HepG2 (cell line): ENCODE measurements around the gene OVCH1. TPM values are rescaled to one million over a fixed set of nuclear protein-coding genes. Genes with fewer than 3 reads are reported as not detected.

Experiments
- BATF2 ChIP-seq: sonication (generic); formaldehyde crosslinking; IDR thresholded peaks from 2 replicates; pipeline ENCODE4 v1.8.0; 2022; ENCODE audit warnings: mild to moderate bottlenecking, missing genetic modification reagents, moderate library complexity
- NAIF1 ChIP-seq: sonication (generic); formaldehyde crosslinking; IDR thresholded peaks from 2 replicates; pipeline ENCODE4 v1.5.0; 2020; ENCODE audit warnings: mild to moderate bottlenecking, missing genetic modification reagents, borderline replicate concordance
- NPAS2 ChIP-seq: sonication (generic); formaldehyde crosslinking; IDR thresholded peaks from 2 replicates; pipeline ENCODE4 v1.8.0; 2022; ENCODE audit warnings: mild to moderate bottlenecking, missing genetic modification reagents, borderline replicate concordance
- SMC3 ChIP-seq: IDR thresholded peaks from 2 replicates; pipeline ENCODE4 v1.6.1; 2011; ENCODE audit warnings: low read length, improper control_type of control experiment
- TAF1 ChIP-seq: sonication (generic); formaldehyde crosslinking; IDR thresholded peaks from 2 replicates; pipeline ENCODE4 v1.4.0; 2020; ENCODE audit warnings: missing genetic modification reagents
- ZBTB25 ChIP-seq: IDR thresholded peaks from 2 replicates; pipeline ENCODE4 v1.6.1; 2018; ENCODE audit warnings: missing genetic modification reagents
- ZNF337 ChIP-seq: sonication (generic); formaldehyde crosslinking; IDR thresholded peaks from 2 replicates; pipeline ENCODE4 v1.5.1; 2020; ENCODE audit warnings: missing genetic modification reagents, low read depth, mild to moderate bottlenecking, borderline replicate concordance
- ZNF383 ChIP-seq: sonication (generic); formaldehyde crosslinking; IDR thresholded peaks from 2 replicates; pipeline ENCODE4 v1.4.0; 2020; ENCODE audit warnings: missing genetic modification reagents, mild to moderate bottlenecking, borderline replicate concordance
- ZNF749 ChIP-seq: sonication (generic); formaldehyde crosslinking; IDR thresholded peaks from 2 replicates; pipeline ENCODE4 v1.8.0; 2022; ENCODE audit warnings: mild to moderate bottlenecking, missing genetic modification reagents, moderate library complexity, borderline replicate concordance
- polyA plus RNA-seq, 8 experiments: library from polyadenylated mRNA; depleted of rRNA in 3 of 8; stranded (reverse) in 7 of 8; unstranded in 1 of 8; fragments of >200 nt; fragmentation: Illumina TruSeq in 4 of 8; extraction: Trizol in 4 of 8; gene quantifications; 2 replicates each; pipeline versions ENCODE4 v1.2.1 to v1.2.3, GENCODE V29; 2011 to 2016; ENCODE audit warnings: low read depth in 4 of 8, missing spikeins in 1 of 8, mixed read lengths in 1 of 8; ENCODE audit not compliant: insufficient read depth in 1 of 8
- total RNA-seq, 5 experiments: library from RNA; depleted of rRNA; stranded (reverse); fragments of >200 nt; fragmentation: Illumina TruSeq; extraction: Trizol; gene quantifications; 2 replicates each; pipeline ENCODE4 v1.2.3, GENCODE V29; 2016; ENCODE audit warnings: low read depth in 1 of 5
- TF ChIP-seq, protein P1 (sequence below): sonication (generic); formaldehyde crosslinking; IDR thresholded peaks from 2 replicates; pipeline ENCODE4 v1.4.0; 2020; ENCODE audit warnings: mild to moderate bottlenecking, missing genetic modification reagents
- TF ChIP-seq, protein P2 (sequence below): sonication (generic); formaldehyde crosslinking; IDR thresholded peaks from 2 replicates; pipeline ENCODE4 v1.8.0; 2022; ENCODE audit warnings: missing genetic modification reagents, low read depth, mild to moderate bottlenecking, borderline replicate concordance
- TF ChIP-seq, protein P3 (sequence below): IDR thresholded peaks from 2 replicates; pipeline ENCODE4 v1.6.1; 2016; ENCODE audit warnings: control low read depth
- TF ChIP-seq, protein P4 (sequence below): sonication (generic); formaldehyde crosslinking; IDR thresholded peaks from 2 replicates; pipeline ENCODE4 v1.4.0; 2020; ENCODE audit warnings: missing genetic modification reagents, borderline replicate concordance

The OVCH1 gene
- total and polyA plus RNA-seq, 2 of the 13 experiments (the other 11 are each of a cell fraction or from before 2014, with no cell fraction given): not detected

DNA sequence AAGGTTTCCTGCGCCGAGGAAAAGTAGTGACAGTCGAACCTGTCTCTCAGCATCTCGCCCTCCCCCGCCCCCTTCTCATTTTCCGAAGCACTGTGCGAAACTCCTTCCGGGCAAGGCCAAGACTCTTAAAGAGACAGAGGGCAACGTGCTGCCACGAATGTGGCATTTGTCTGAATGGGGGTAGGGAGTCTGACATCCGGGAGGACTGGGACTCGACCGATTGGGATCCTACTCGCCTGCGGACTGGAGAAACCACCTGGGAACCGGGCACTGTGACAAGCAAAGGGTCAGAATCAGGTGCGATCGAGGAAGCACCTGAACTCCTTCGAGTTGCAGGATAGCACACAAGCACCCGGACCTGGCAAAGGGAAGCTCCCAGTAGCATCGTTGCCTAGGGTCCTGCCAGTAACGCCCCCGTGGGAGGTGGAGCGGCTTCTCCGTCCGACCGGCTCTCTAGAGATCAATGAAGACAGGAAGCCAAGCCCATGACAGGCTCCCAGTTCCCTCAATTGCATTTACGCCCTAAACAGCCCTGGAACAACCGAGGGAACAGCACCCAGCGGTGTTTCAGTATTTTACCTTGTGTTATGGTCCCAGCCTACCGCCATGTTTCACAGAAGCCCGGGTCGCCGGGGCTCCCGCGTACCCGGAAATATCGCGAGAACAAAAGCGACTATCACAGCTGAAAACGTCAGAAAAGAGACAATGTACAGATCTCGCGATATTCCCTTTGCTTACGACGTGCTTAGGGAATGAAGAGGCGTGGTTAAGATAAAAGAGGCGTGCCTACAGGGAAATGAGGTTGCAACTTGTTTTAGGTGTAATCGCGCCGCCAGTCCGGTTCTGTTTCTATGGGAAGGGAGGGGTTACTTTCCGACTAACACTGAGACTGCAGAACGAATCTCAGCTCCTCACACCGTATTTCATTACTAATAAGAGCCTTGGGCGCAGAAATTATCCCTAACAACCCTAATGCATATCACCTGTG is 116.7 kb downstream of the OVCH1 start, which contains the start of gene ERGIC2 (continued):
- TF ChIP-seq, protein P1, sequence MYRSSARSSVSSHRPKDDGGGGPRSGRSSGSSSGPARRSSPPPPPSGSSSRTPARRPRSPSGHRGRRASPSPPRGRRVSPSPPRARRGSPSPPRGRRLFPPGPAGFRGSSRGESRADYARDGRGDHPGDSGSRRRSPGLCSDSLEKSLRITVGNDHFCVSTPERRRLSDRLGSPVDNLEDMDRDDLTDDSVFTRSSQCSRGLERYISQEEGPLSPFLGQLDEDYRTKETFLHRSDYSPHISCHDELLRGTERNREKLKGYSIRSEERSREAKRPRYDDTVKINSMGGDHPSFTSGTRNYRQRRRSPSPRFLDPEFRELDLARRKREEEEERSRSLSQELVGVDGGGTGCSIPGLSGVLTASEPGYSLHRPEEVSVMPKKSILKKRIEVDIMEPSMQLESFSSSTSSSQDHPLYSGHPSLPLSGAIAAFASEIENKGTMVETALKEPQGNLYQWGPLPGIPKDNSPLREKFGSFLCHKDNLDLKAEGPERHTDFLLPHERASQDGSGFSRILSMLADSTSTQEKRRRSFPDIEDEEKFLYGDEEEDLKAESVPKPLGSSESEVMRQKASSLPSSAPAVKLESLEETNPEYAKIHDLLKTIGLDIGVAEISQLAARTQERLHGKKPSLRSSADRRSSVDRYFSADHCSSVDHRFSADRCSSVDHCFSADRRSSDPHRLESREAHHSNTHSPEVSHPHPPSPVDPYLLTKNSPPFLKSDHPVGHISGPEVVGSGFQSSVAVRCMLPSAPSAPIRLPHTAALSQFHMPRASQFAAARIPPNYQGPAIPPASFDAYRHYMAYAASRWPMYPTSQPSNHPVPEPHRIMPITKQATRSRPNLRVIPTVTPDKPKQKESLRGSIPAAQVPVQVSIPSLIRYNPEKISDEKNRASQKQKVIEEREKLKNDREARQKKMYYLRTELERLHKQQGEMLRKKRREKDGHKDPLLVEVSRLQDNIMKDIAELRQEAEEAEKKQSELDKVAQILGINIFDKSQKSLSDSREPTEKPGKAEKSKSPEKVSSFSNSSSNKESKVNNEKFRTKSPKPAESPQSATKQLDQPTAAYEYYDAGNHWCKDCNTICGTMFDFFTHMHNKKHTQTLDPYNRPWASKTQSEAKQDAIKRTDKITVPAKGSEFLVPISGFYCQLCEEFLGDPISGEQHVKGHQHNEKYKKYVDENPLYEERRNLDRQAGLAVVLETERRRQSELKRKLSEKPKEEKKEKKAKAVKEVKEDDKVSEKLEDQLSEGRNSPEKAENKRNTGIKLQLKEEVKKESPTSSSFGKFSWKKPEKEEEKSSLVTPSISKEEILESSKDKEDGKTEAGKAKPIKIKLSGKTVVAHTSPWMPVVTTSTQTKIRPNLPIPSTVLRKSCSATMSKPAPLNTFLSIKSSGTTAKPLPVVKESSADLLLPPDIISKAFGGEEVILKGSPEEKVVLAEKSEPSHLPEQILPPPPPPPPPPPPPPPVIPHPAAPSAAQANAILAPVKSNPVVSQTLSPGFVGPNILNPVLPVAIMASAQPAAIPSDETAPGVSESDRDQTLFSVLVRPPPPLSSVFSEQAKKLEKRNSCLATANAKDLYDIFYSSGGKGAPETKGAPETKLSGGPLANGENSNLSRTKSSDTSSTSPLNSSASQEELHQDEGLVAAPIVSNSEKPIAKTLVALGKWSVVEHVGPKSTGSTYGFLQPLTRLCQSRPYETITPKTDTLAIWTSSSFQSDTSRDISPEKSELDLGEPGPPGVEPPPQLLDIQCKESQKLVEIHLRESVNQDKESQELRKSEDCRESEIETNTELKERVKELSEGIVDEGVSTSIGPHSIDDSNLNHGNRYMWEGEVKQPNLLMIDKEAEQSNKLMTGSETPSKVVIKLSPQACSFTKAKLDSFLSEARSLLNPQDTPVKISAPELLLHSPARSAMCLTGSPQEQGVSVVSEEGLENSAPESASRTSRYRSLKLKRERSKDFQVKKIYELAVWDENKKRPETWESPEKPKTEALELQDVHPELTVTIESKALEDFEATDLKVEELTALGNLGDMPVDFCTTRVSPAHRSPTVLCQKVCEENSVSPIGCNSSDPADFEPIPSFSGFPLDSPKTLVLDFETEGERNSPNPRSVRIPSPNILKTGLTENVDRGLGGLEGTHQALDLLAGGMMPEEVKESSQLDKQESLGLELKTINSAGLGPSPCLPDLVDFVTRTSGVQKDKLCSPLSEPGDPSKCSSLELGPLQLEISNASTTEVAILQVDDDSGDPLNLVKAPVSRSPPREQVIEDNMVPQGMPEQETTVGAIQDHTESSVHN: no peak
- TF ChIP-seq, protein P2, sequence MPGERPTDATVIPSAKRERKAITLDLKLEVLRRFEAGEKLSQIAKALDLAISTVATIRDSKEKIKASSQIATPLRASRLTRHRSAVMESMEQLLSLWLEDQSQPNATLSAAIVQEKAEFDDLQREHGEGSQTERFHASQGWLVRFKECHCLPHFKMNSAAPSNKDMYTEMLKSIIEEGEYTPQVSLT: no peak
- TF ChIP-seq BATF2 (no peak), ZBTB25 (CRISPR knock-in tag) (peak; percentile 43; the same call in 1 of the 2 replicates), NAIF1 (CRISPR knock-in tag) (0 out of 2 replicates have a peak, but pooled peaks have one; percentile 52), NPAS2 (no peak), TAF1 (peak; percentile 80), ZNF383 (CRISPR knock-in tag) (0 out of 2 replicates have a peak, but pooled peaks have one; percentile 42), ZNF337 (no peak), SMC3 (no peak), ZNF749 (no peak)
- TF ChIP-seq, protein P3, sequence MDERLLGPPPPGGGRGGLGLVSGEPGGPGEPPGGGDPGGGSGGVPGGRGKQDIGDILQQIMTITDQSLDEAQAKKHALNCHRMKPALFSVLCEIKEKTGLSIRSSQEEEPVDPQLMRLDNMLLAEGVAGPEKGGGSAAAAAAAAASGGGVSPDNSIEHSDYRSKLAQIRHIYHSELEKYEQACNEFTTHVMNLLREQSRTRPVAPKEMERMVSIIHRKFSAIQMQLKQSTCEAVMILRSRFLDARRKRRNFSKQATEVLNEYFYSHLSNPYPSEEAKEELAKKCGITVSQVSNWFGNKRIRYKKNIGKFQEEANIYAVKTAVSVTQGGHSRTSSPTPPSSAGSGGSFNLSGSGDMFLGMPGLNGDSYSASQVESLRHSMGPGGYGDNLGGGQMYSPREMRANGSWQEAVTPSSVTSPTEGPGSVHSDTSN (CRISPR knock-in tag): 0 out of 2 replicates have a peak, but pooled peaks have one; percentile 3
- TF ChIP-seq, protein P4, sequence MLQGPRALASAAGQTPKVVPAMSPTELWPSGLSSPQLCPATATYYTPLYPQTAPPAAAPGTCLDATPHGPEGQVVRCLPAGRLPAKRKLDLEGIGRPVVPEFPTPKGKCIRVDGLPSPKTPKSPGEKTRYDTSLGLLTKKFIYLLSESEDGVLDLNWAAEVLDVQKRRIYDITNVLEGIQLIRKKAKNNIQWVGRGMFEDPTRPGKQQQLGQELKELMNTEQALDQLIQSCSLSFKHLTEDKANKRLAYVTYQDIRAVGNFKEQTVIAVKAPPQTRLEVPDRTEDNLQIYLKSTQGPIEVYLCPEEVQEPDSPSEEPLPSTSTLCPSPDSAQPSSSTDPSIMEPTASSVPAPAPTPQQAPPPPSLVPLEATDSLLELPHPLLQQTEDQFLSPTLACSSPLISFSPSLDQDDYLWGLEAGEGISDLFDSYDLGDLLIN (CRISPR knock-in tag): no peak
